H1 (cell line): ENCODE measurements around the gene PALM. TPM values are rescaled to one million over a fixed set of nuclear protein-coding genes. Genes with fewer than 3 reads are reported as not detected.

Experiments
- BACH1 ChIP-seq: IDR thresholded peaks from 2 replicates; pipeline ENCODE4 v1.6.1; 2012; ENCODE audit warnings: low read length, improper control_type of control experiment
- BRCA1 ChIP-seq: IDR thresholded peaks from 2 replicates; pipeline ENCODE4 v1.6.1; 2012; ENCODE audit warnings: low read depth, low read length, improper control_type of control experiment
- CHD1 ChIP-seq: IDR thresholded peaks from 2 replicates; pipeline ENCODE4 v1.6.1; 2012; ENCODE audit warnings: low read depth, low read length, improper control_type of control experiment
- EZH2 ChIP-seq: fragments of 200-600 bp; sonication (generic); IDR thresholded peaks from 2 replicates; pipeline ENCODE4 v1.7.1; 2012; ENCODE audit warnings: low read depth, mild to moderate bottlenecking, moderate library complexity, low read length, inconsistent platforms; ENCODE audit not compliant: severe bottlenecking
- HDAC2 ChIP-seq, 2 experiments: fragments of 300-600 bp in 1 of 2; sonication (generic) in 1 of 2; IDR thresholded peaks; 2 replicates each; pipeline ENCODE4 v1.6.1; 2011 to 2012; ENCODE audit warnings: low read depth in 2 of 2, low read length in 2 of 2, mild to moderate bottlenecking in 2 of 2, moderate library complexity in 2 of 2, borderline replicate concordance in 1 of 2, inconsistent platforms in 1 of 2
- RNF2 ChIP-seq: fragments of 200-900, 300-1000 bp; sonication (generic); IDR thresholded peaks from 2 replicates; pipeline ENCODE4 v1.7.1; 2016; ENCODE audit warnings: borderline replicate concordance, low read depth, mild to moderate bottlenecking, antibody characterized with exemption, low read length; ENCODE audit not compliant: poor library complexity, severe bottlenecking; ENCODE audit errors: missing control alignments
- SIX5 ChIP-seq: IDR thresholded peaks from 2 replicates; pipeline ENCODE4 v1.6.1; 2011; ENCODE audit warnings: mild to moderate bottlenecking, low read depth, low read length
- polyA plus RNA-seq, 7 experiments: library from polyadenylated mRNA; depleted of rRNA in 3 of 7; stranded (reverse) in 5 of 7; unstranded in 2 of 7; fragments of >200 nt in 5 of 7; fragments of 200-250 nt in 2 of 7; gene quantifications; 1 replicate in 5 of 7; 2 replicates in 1 of 7; 4 replicates in 1 of 7; pipeline versions ENCODE4 v1.2.1 to v1.2.3, GENCODE V29; 2011 to 2013; ENCODE audit warnings: missing spikeins in 2 of 7, mixed read lengths in 2 of 7
- total RNA-seq: library from RNA; stranded (reverse); fragmentation: NEBNext Ultra II Directional; extraction: Animal tissue kit (Norgen Biotek cat#: 25700); gene quantifications from 2 replicates; pipeline ENCODE4 v1.2.1, GENCODE V29; 2021

PALM gene
- total and polyA plus RNA-seq, 2 of the 8 experiments (the other 6 are each of a cell fraction or from before 2014, with no cell fraction given), result 5.7 to 16.5 TPM

DNA sequence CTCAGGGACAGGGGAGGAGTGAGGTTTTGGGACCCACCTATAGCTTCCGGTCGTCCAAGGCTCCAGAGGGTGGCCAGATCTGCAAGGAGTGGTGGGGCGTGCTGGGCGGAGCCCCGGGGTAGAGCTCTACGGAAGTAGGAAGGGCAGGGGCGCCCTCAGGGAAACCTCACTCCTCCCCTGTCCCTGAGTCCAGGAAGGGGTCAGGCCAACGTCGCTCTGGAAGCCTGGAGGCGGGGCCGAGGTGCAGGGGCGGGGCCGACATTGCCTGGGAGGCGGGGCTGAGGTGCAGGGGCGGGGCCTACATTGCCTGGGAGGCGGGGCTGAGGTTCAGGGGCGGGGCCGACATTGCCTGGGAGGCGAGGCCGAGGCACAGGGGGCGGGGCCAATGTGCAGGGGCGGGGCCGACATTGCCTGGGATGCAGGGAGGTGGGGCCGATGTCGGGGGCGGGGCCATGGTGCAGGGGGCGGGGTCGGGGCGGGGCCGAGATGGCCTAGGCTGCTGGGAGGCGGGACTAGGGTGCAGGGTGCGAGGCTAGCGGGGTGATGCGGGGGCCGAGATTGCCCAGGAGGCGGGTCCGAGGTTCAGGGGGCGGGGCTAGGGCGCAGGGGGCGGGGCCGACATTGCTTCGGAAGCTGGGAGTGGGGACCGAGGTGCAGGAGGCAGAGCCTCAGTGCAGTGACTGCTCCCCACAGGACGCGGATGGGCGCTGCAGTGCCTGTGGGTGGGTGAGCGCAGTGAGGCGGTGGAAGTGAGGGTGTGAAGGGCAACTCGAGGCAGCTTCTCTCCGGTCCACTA is 4.9 kb upstream of the PALM start (continued):
- TF ChIP-seq SIX5, result no peak
- TF ChIP-seq EZH2, result no peak
- TF ChIP-seq HDAC2 (IDR thresholded peaks at IDR 0.05; ENCODE audit: borderline replicate concordance in 1 of 2, low read depth in 2 of 2, low read length in 2 of 2), result no peak
- TF ChIP-seq RNF2, result no peak
- TF ChIP-seq BACH1, result no peak
- TF ChIP-seq BRCA1, result no peak
- TF ChIP-seq CHD1, result no peak
